GM18502 (cell line): ENCODE measurements around the gene MRFAP1.
A peak's percentile ranks its signal among the peaks of the same experiment; 100 is the strongest.
"Not testable (repeated sequence)": the region's sequence is repeated elsewhere in the genome, so short reads cannot be mapped to it uniquely, and the experiment has no call there.

Source experiments
- ATAC-seq: cut with Tn5 transposase; IDR thresholded peaks from one replicate; pipeline ENCODE4 v1.9.1; 2021; ENCODE audit warnings: mild to moderate bottlenecking; ENCODE audit not compliant: unreplicated experiment, poor library complexity

MRFAP1 gene

DNA sequence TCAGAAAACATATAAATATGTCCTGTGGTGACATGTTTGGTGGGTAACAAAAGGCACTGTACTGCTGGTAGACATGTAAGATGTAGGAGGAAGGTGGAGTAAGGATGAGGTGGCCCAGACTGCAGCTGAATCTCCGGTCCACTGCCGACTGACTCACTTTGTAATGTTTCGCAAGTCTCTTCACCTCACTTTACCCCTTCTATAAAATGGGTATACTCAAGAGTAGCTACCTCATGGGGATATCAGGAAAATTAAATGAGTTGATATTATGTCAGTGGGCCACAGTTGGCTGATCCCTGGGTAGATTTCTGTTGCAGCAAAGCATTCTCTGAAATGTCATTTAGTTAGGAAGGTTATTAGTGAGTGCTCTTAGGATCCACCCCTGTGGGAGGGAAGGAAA, 22.1 kb downstream of the MRFAP1 start:
- no peak for ATAC-seq

- ATAC-seq, result no peak
These were observed 23.3 kb downstream of the MRFAP1 start for GRCh38 chr4:6663596-6664393.

DNA sequence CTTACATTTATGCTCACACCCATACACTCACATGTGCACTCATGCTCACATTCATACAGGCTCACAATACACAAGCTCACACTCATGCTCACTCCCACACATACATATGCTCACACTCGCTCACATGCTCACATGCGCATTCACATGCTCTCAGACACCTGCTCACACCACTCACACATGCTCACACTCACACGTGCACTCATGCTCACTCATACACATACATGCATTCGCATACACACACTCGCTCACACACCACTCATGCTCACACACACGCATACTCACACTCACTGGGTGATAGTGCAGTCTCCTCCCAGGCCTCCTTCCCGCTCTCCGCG, 24.8 kb downstream of the MRFAP1 start:
- no peak for ATAC-seq

DNA sequence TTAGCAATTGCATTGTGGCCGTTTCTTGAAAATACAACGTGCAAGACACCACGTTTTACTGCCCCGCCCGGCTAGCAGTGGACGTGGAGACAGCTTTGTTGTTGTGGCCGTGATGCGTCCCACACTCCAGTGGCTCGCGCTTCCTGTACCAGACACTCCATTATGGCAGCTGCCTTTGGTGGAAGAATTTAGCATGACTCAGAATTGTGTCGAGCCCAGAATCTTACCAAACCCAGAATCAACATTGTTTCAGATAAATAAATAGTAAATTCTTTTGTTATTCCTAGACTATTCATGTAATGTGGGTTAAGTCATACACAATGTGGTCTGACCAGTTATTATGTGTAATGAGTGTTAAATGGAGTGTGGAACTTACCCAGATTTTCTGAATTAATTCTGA, 27.9 kb downstream of the MRFAP1 start:
- ATAC-seq, result no peak

- no peak for ATAC-seq
These were observed 31.2 kb downstream of the MRFAP1 start for GRCh38 chr4:6671648-6672047.

- no peak for ATAC-seq
These were observed 31.6 kb downstream of the MRFAP1 start for GRCh38 chr4:6672131-6672530.

DNA sequence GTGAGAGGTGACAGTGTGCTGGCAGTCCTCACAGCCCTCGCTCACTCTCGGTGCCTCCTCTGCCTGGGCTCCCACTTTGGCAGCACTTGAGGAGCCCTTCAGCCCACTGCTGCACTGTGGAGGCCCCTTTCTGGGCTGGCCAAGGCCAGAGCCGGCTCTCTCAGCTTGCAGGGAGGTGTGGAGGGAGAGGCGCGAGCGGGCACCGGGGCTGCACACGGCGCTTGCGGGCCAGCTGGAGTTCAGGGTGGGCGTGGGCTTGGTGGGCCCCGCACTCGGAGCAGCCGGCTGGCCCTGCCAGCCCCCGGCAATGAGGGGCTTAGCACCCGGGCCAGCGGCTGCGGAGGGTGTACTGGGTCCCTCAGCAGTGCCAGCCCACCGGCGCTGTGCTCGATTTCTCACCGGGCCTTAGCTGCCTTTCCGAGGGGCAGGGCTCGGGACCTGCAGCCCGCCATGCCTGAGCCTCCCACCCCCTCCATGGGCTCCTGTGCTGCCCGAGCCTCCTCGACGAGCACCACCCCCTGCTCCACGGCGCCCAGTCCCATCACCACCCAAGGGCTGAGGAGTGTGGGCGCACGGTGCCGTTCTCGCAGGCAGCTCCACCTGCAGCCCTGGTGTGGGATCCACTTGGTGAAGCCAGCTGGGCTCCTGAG, 32.2 kb downstream of the MRFAP1 start:
- ATAC-seq, result not testable (repeated sequence)

- ATAC-seq, result not testable (repeated sequence)
These were observed 32.7 kb downstream of the MRFAP1 start for GRCh38 chr4:6673191-6673659.

- ATAC-seq, result peak; percentile 76
These were observed 33.4 kb downstream of the MRFAP1 start for GRCh38 chr4:6673660-6674499.

DNA sequence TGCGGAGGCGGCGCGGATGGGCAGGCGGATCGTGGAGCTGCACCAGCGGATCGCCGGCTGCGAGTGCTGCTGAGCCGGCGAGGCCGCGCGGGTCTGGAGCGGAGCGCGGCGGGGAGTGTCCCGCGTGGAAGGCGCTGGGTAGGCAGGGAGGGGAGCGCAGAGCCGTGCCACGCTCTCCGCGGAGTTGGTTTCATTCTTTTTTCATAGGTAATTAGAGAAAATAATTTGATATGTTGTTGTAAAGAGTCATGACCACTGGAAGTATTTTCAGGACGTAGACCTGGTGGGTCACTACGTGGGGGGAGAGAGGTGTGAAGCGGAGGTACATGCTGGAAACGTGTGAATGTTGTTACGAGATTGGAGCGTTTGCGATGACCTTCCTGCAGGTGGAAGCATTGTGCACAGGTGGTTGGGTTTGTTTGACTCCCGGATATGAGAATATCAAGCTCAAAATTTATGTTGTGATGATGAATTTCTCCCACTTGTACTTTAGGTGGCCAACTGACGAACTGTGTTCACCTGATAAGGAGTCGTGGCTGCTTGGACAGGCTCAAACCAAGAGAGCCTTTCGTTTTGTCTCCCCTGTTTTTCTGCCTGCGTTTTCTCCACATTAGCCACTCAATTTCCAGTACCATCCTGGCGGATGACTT, 34.1 kb downstream of the MRFAP1 start:
- peak; percentile 54 for ATAC-seq

- no peak for ATAC-seq
These were observed 36.5 kb downstream of the MRFAP1 start for GRCh38 chr4:6676722-6677558.

- ATAC-seq, result no peak
These were observed 40.0 kb downstream of the MRFAP1 start for GRCh38 chr4:6680372-6681034.

- ATAC-seq, result no peak
These were observed 40.7 kb downstream of the MRFAP1 start for GRCh38 chr4:6681191-6681590.

GRCh38 chr4:6682862-6683590, 42.5 kb downstream of the MRFAP1 start:
- no peak for ATAC-seq

DNA sequence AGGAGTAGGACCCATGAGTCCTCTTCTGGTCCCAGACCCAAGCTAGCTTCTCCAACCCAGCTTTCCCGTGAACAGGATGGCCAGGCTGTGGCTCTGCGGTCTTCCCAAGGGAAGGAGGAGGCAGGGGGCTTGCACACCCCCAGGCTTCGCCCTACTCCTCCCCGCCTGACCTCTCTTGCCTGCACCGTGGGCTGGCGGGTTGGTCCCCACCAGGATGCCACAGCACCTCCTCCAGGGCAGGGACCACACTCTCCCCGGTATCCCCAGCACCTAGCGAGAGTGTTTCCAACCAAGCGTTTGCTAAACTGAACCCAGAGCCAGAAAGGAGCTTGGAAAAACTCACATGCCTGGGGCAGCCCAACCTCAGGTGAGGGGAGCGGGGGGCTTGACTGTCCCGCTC, 44.2 kb downstream of the MRFAP1 start:
- no peak for ATAC-seq

GRCh38 chr4:6686104-6686787, 45.8 kb downstream of the MRFAP1 start:
- no peak for ATAC-seq

DNA sequence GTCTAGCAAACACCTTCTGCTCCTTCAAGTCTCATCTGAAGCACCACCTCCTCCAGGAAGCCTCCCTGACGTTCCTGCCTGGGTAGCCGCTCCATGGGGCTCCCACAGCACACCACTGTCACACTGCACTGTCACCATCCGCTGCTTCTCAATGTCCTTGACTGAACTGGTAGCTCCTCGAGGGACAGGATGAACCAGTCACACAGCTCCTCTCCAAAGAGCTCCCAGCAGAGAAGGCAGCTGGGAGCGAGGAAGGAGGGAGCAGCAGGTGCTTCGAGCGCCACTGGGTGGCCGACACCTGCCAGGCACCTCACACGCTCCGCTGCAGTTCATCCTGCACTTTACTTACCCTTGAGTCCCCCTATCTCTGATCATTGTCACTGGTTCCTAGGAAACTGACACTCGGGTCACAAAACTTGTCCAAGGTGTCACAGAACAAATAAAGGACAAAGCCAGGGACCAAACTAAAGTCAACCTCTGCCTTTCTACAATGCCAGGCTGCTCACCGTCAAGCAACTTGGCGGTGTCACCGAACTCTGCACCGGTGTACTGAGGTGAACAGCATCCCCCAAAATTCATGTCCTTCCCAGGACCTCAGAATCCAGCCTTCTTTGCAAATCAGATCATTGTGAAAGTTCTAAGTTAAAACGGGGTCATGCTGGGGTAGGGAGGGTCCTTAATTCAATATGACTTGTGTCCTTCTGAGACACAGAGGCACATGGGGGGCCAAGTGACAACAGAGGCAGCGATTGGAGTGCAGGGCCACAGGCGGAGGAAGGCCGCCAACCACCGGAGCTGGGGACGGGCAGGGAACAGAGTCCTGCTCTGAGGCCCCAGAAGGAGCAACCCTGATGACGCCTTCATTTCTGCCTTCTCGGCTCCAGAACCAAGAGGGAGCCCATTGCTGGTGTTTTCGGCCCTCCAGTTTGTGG, 47.7 kb downstream of the MRFAP1 start:
- no peak for ATAC-seq
